Measurements from ENCODE around the gene TRAF3IP1.
A peak's percentile ranks its signal among the peaks of the same experiment; 100 is the strongest.
"Not testable (repeated sequence)": the region's sequence is repeated elsewhere in the genome, so short reads cannot be mapped to it uniquely, and the experiment has no call there.

The TRAF3IP1 gene

DNA sequence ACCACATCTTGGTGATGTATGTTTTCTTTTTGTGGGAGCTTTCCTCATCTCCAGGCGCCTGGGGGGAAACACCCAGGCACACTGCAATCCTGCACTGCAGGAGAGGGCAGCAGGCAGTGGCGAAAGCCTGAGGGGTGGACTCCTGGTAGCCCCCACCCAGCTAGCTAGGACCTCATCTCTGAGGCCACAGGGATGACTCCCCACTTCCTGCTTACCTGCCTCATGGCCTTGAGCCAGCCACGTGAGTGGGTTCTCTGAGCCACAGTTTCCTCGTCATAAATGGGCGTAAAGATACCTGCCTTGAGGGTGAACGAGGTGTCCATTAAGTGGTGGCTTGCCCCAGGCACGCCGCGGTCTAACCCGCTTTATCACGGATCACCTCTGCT, 19.1 kb downstream of the TRAF3IP1 start:
- DNase-seq (ENCODE audit: low read depth in 2 of 3, low spot score in 1 of 3): no peak

- no peak for DNase-seq (ENCODE audit: low read depth in 2 of 3, low spot score in 1 of 3)
Measured at GRCh38 chr2:238339814-238340213, 19.5 kb downstream of the TRAF3IP1 start.

GRCh38 chr2:238341536-238341935, 21.2 kb downstream of the TRAF3IP1 start:
- DNase-seq (ENCODE audit: low read depth in 2 of 3, low spot score in 1 of 3): no peak

DNA sequence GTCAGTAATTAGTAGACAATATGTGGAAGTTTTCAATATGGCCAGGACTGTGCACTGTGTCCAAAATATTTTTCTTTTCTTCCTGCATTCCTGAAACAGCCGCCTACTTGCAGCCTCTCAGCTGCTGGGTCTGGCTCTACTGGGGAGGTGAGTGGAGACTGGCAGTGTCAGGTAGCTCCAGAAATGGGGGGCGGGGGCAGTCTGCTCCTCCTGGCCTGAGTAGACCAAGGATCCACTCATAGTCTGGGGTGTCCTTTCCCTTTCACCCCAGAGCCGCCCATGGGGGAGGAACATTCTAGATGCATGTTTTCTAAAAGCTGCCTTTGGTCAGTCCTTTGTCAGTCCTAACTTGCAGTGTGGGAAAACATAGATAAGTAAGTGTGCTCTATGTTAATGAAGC, 23.7 kb downstream of the TRAF3IP1 start:
- DNase-seq (ENCODE audit: low read depth in 2 of 3, low spot score in 1 of 3): no peak

DNA sequence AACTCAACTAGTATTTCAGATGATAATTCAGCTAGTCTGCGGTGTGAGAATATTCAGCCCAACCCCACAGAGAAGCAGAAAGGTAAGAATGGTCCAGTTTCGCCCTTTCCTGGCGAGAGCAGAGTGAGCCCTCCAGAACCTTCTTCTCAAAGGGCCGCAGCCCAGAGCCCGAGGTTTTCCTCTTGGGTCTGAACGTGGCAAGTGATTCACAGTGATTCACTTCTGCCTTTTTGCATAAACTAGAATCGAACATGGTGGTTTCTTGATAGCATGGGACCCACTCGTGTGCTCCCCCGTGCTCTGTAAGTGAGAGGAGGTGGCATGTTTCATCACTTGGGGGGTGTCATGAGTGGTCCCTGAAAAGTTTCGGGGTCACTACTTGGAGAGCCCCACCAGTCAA, 24.2 kb downstream of the TRAF3IP1 start:
- no peak for DNase-seq (ENCODE audit: low read depth in 2 of 3, low spot score in 1 of 3)

DNA sequence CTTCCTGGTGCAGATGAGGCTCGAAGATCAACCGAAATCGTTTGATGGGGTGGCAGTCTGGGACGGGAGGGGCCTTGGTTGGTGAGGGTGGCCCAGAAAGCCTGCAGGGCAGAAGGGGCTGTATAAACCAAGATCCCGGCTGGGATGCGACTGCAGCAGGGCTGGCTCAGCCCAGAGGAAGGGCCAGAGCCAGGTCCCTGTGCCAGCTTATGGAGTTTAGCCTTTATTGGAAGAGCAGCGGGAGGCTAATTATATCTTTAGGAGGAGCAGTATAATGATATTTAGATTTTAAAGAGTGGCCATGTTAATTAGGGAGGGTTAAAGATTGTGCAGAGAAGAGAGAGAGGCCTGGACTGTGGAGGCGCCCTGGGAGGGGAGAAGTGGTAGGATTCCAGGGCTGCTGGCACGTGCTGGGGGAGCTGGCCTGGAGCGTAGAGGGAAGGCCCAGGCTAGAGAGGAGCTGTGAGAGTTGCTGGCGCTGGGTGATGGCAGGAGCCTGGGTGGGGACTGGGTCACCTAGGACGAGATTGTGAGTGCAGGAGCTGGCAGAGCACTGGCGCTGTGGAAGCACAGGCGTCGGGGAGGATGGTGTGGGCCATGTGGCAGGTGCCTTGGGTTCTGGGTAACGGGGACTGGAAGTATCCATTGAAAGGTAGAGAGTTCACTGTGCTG, 25.1 kb downstream of the TRAF3IP1 start:
- DNase-seq (ENCODE audit: low read depth in 2 of 3, low spot score in 1 of 3): no peak

DNA sequence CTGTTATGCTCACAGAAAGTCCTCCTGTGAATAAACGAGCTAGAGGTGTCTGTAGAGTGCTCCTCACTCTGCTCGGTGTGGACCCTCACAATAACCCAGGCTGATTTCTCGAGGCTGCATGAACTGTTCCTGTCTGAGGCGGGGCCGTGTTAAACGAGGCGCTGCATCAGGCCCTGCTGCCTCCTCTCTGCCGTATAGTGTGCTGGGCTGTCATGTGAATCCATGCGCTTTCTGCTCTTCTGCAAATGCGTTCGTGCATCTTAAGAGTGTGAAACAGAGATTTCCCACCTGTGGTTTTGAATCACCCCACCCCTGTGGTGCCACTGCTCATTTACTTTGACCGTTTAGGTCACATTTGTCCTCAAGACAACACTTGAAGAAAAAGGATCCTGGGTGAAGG, 26.2 kb downstream of the TRAF3IP1 start:
- no peak for DNase-seq (ENCODE audit: low read depth in 2 of 3, low spot score in 1 of 3)

DNA sequence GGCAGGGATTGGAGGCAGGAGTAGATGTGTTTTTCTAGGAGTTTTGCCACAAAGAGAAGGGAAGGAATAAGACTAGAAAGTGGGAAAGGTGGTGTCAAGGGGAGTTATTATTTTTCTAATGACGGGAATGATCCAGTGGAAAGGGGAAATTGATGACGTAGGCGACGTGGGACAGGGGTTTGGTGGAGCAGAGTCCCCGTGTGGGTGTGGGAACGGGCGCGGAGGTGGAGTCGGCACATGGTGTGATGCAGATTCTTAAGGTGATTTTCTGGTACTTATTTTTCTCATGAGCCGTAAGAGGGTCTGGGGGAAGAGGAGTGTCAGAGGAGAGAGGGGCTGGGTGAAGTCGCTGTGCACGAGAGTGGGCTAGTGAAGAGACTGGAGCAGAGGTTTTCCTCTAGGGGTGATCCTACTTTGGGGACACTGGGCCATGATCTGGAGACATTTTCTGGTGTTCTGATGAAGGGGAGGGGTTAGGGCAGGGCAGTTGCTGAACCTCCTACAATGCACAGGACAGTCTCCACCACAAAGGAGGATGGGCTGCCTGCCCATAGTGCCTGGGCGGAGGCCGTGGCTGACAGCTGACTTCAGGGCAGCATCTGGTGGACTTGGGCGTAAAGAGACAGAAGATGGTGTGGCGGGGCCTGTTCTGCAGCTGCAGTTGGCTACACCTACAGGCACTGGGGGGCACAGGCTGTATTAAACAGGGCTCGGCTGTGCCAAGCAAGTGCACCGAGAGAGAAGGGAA, 30.0 kb downstream of the TRAF3IP1 start:
- no peak for DNase-seq (ENCODE audit: low read depth in 2 of 3, low spot score in 1 of 3)

DNA sequence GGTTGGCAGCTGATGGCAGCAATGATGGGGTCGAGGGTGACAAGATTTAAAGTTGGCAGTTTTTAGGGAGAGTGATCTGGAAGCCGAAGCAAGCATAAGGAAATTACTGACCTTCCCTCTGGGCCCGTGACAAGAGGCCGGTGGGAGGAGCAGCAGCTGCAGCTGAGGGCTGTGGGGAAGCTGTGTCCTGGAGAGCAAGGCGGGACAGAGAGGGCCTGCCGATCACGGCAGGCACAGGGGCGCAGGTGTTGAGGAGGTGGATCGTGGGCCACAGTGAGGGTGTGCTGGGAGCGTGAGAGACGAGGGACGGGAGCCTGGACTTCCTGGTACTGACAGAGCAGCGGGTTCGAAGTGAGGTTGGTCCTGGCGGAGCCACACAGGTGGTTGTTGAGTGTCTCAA, 31.0 kb downstream of the TRAF3IP1 start:
- DNase-seq (ENCODE audit: low read depth in 2 of 3, low spot score in 1 of 3): no peak

DNA sequence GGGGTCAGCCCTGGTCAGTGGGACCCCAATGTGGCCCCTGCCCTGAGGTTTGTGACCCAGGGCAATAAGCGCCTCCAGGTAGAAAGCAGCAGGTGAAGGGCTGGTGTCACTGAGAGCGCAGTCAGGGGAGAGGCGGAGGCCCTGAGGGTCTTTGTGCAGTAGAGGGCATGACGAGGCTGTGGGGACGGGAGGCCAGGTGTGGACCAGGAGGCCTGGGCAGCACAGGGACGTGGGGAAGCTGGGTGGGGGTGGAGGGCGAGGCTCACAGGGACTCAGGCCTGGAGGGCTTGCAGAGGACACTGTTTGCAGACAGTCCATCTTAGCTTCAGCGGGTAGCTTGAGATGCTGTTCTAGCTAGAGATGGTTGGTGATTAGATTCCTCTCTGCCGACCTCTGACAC, 32.0 kb downstream of the TRAF3IP1 start:
- no peak for DNase-seq (ENCODE audit: low read depth in 2 of 3, low spot score in 1 of 3)

GRCh38 chr2:238358769-238359168, 38.5 kb downstream of the TRAF3IP1 start:
- no peak for DNase-seq (ENCODE audit: low read depth in 2 of 3, low spot score in 1 of 3)

GRCh38 chr2:238359403-238359802, 39.1 kb downstream of the TRAF3IP1 start:
- no peak for DNase-seq (ENCODE audit: low read depth in 2 of 3, low spot score in 1 of 3)

DNA sequence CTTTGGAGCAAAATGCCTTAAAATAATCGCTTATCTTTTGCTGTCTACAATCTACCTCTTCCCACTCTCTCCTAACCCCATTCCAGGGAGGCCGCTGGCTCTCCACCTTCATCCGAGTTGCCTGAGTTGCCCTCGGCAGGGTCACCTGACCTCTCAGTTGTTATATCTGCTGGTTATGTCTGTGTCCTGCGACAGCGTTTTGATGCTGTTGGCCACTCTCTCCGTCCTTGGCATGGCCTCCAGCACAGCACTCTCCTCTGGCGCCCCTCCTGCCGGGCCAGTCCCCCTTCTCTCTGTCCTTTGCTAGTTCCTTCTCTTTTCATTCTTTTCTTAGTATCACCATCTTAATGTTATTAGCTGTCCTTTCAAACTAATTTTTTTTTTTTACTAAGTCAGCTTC, 41.6 kb downstream of the TRAF3IP1 start:
- no peak for DNase-seq (ENCODE audit: low read depth in 2 of 3, low spot score in 1 of 3)

GRCh38 chr2:238362626-238363025, 42.3 kb downstream of the TRAF3IP1 start:
- DNase-seq (ENCODE audit: low read depth in 2 of 3, low spot score in 1 of 3): no peak

- DNase-seq (ENCODE audit: low read depth in 2 of 3, low spot score in 1 of 3): no peak
Measured at GRCh38 chr2:238369591-238370040, 49.3 kb downstream of the TRAF3IP1 start.

DNA sequence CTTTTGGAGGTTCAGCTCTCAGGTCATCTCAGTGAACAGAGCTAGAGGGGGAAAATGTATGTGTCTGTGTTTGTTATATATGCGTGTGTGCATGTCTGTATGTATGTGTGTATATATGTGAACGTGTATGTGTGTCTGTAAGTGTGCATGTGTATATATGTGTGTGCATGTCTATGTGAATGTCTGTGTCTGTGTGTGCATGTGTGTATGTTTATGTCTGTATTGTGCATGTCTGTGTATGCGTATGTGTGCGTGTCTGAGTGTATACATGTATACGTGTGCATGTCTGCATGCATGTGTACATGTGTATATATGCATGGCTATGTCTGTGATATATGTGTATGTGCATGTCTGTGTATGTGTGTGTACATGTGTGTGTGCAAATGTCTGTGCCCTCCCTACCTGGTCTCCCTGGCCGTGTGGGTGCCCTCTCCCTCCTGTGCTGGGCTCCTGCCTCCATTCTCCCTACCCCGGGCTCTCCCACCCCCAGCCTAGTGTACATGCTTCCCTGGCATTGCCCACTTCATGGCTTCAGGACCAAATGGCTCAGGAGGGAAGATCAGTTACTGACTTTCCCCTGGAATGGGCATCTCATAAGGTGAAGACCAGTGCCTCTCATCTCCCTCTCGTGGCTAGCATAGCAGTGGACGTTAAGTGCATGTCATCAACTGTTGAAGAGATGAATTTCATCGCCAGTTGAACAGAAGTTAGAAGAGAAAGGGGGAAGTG, 49.9 kb downstream of the TRAF3IP1 start:
- DNase-seq (ENCODE audit: low read depth in 2 of 3, low spot score in 1 of 3): no peak

GRCh38 chr2:238370823-238371372, 50.6 kb downstream of the TRAF3IP1 start:
- peak; percentile 23 to 42 (median 35) for DNase-seq (ENCODE audit: low read depth in 2 of 3, low spot score in 1 of 3)

GRCh38 chr2:238372277-238372676, 52.0 kb downstream of the TRAF3IP1 start:
- DNase-seq (ENCODE audit: low read depth in 2 of 3, low spot score in 1 of 3): not testable (repeated sequence)

DNA sequence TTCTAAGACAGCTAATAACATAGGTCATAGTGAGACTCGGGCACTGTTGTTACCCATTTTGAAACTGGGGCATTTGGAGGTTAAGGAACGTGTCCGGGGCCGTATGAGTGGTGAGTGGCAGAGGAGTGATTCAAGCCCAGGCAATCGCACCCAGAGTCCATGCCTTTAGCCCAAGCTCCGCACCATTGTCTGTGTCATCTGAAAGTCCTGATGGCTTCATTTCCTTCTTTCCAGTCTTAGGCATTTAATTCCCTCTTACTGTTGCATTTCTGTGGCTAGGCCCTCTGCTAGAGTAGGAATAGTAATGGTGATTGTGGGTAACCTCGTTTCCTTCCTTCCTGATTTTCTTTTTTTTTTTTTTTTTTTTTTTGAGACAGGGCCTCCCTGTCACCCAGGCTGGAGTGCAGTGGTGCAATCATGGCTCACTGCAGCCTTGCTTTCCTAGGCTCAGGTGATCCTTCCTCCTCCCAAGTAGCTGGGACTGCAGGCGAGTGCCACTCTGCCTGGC, 56.6 kb downstream of the TRAF3IP1 start:
- DNase-seq (ENCODE audit: low read depth in 2 of 3, low spot score in 1 of 3): no peak

DNA sequence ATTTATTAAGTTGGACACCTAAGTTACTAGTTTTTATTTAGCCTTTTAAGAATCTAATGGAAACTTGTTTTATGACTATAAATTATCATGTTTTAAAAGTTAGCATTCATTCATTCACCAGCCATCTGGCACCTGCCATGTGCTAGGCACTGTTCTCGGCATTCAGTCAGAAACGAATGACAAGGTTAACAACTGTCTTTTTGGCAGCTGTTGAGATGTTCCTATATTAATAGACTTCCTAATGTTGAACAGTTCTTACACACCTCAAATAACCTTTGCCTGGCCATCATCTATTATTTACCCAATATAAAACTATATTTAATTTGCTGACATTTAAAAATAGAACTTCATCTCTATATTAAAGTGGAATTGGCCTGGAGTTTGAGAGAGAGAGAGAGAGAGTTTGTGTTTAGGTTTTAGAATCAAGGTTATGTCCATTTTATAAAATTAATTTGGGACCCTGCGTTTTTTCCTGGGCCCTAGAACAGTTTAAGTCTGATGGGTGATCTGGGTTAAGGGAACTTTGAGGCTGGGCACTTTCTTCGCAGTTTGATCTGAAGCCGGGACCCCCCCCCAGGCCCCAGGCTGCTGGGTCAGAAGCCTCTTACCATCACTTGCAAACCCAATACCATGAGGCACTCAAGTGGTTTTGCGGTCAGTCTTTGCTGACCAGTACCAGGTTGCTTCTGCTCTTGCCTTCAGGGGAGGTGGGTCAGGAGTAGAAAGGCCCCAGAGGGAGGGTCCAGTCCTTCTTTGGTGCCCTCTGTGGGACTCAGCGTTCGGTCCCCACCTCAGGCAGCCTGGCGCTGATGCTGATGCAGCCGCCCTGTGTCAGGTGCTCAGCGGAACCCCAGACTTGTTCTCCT, 58.1 kb downstream of the TRAF3IP1 start:
- DNase-seq (ENCODE audit: low read depth in 2 of 3, low spot score in 1 of 3): no peak

Measured in stimulated activated CD4-positive, alpha-beta T cell treated with anti-CD3 and anti-CD28 coated beads, Interleukin-12 subunit alpha, Interleukin-12 subunit beta, amount 100 ng/mL, for 48 hours (primary cell).